H9 (cell line): ENCODE measurements around the gene GGA3. TPM values are rescaled to one million over a fixed set of nuclear protein-coding genes. Genes with fewer than 3 reads are reported as not detected.
A peak's percentile ranks its signal among the peaks of the same experiment; 100 is the strongest.

ENCODE experiments used
- DNase-seq: peaks from one replicate; pipeline ENCODE4 v3.0.0-alpha.2; 2017
- H2AFZ ChIP-seq: one replicate; pipeline ENCODE4 v1.6.1; 2013; ENCODE audit warnings: mild to moderate bottlenecking, low read length, control low read depth, moderate library complexity
- H2AK5ac ChIP-seq: 2 replicates; pipeline ENCODE4 v1.6.1; 2013; ENCODE audit warnings: low read length, control low read depth, mixed read lengths; ENCODE audit not compliant: insufficient read length
- H2BK120ac ChIP-seq: one replicate; pipeline ENCODE4 v1.6.1; 2013; ENCODE audit warnings: low read depth, mild to moderate bottlenecking, low read length, control low read depth, inconsistent platforms; ENCODE audit not compliant: poor library complexity, severe bottlenecking
- H2BK12ac ChIP-seq: 2 replicates; pipeline ENCODE4 v1.6.1; 2013; ENCODE audit warnings: low read length, control low read depth, mixed read lengths, low read depth; ENCODE audit not compliant: insufficient read length
- H2BK15ac ChIP-seq: 2 replicates; pipeline ENCODE4 v1.6.1; 2013; ENCODE audit warnings: low read depth, low read length, control low read depth
- H2BK20ac ChIP-seq: one replicate; pipeline ENCODE4 v1.6.1; 2013; ENCODE audit warnings: low read depth, mild to moderate bottlenecking, low read length, control low read depth, inconsistent platforms; ENCODE audit not compliant: poor library complexity, severe bottlenecking
- H2BK5ac ChIP-seq: 2 replicates; pipeline ENCODE4 v1.6.1; 2013; ENCODE audit warnings: low read length, control low read depth, mixed read lengths; ENCODE audit not compliant: insufficient read length
- H3K14ac ChIP-seq: 2 replicates; pipeline ENCODE4 v1.6.1; 2013; ENCODE audit warnings: low read length, control low read depth; ENCODE audit not compliant: insufficient read depth
- H3K18ac ChIP-seq: 2 replicates; pipeline ENCODE4 v1.6.1; 2013; ENCODE audit warnings: low read depth, mild to moderate bottlenecking, mixed read lengths, low read length, control low read depth; ENCODE audit not compliant: insufficient read length
- H3K23ac ChIP-seq: 2 replicates; pipeline ENCODE4 v1.6.1; 2013; ENCODE audit warnings: low read length, control low read depth, mixed read lengths, low read depth; ENCODE audit not compliant: insufficient read length
- H3K23me2 ChIP-seq: 2 replicates; pipeline ENCODE4 v1.6.1; 2013; ENCODE audit warnings: low read depth, mild to moderate bottlenecking, mixed read lengths, low read length, control low read depth; ENCODE audit not compliant: insufficient read length, poor library complexity, severe bottlenecking
- H3K27ac ChIP-seq: 2 replicates; pipeline ENCODE4 v1.5.1; 2013; ENCODE audit warnings: low read length, control low read depth, mixed read lengths, low read depth; ENCODE audit not compliant: insufficient read length
- H3K27me3 ChIP-seq: 2 replicates; pipeline ENCODE4 v1.6.1; 2013; ENCODE audit warnings: low read length, control low read depth, inconsistent platforms; ENCODE audit not compliant: insufficient read depth
- H3K4ac ChIP-seq: 2 replicates; pipeline ENCODE4 v1.6.1; 2013; ENCODE audit warnings: low read depth, mild to moderate bottlenecking, control low read depth, inconsistent platforms, low read length, moderate library complexity
- H3K4me1 ChIP-seq: 2 replicates; pipeline ENCODE4 v1.6.1; 2013; ENCODE audit warnings: low read length, control low read depth, inconsistent platforms; ENCODE audit not compliant: insufficient read depth
- H3K4me2 ChIP-seq: 2 replicates; pipeline ENCODE4 v1.6.1; 2013; ENCODE audit warnings: low read length, control low read depth, mixed read lengths; ENCODE audit not compliant: insufficient read length, insufficient read depth
- H3K56ac ChIP-seq: 2 replicates; pipeline ENCODE4 v1.6.1; 2013; ENCODE audit warnings: low read depth, mild to moderate bottlenecking, mixed read lengths, low read length, control low read depth; ENCODE audit not compliant: insufficient read length
- H3K79me1 ChIP-seq: 2 replicates; pipeline ENCODE4 v1.6.1; 2013; ENCODE audit warnings: low read depth, mild to moderate bottlenecking, moderate library complexity, low read length, control low read depth, inconsistent platforms; ENCODE audit not compliant: insufficient read depth, poor library complexity, severe bottlenecking
- H3K79me2 ChIP-seq: 2 replicates; pipeline ENCODE4 v1.6.1; 2013; ENCODE audit warnings: low read length, control low read depth, inconsistent platforms; ENCODE audit not compliant: insufficient read depth
- H3K9ac ChIP-seq: 2 replicates; pipeline ENCODE4 v1.6.1; 2013; ENCODE audit warnings: low read length, control low read depth, mixed read lengths; ENCODE audit not compliant: insufficient read length; ENCODE audit errors: extremely low read depth
- H3K9me3 ChIP-seq: one replicate; pipeline ENCODE4 v1.6.1; 2013; ENCODE audit warnings: low read depth, low read length, inconsistent platforms; ENCODE audit not compliant: control insufficient read depth
- H3T11ph ChIP-seq: one replicate; pipeline ENCODE4 v1.6.1; 2013; ENCODE audit warnings: mild to moderate bottlenecking, low read length, control low read depth, inconsistent platforms
- H4K20me1 ChIP-seq: one replicate; pipeline ENCODE4 v1.6.1; 2013; ENCODE audit not compliant: control insufficient read depth, insufficient read length, insufficient read depth
- H4K5ac ChIP-seq: 2 replicates; pipeline ENCODE4 v1.6.1; 2013; ENCODE audit warnings: low read depth, mild to moderate bottlenecking, mixed read lengths, low read length, control low read depth; ENCODE audit not compliant: insufficient read length
- H4K8ac ChIP-seq: replicated peaks from 2 replicates; pipeline ENCODE4 v1.6.1; 2013; ENCODE audit warnings: low read length, control low read depth, mixed read lengths, low read depth; ENCODE audit not compliant: insufficient read length
- H4K91ac ChIP-seq: 2 replicates; pipeline ENCODE4 v1.6.1; 2013; ENCODE audit warnings: low read depth, mild to moderate bottlenecking, moderate library complexity, mixed read lengths, low read length, control low read depth; ENCODE audit not compliant: insufficient read length
- H3K27ac Mint-ChIP-seq, 3 experiments: 2 replicates in 2 of 3; 3 replicates in 1 of 3; pipeline ENCODE4 v1.8.0; 2020 to 2021; ENCODE audit warnings: mixed read lengths in 3 of 3, mild to moderate bottlenecking in 1 of 3, moderate library complexity in 1 of 3
- H3K27me3 Mint-ChIP-seq: 2 replicates; pipeline ENCODE4 v1.8.0; 2021; ENCODE audit warnings: low read depth, mild to moderate bottlenecking, moderate library complexity, mixed read lengths
- H3K36me3 Mint-ChIP-seq, 3 experiments: 2 replicates in 2 of 3; 3 replicates in 1 of 3; pipeline ENCODE4 v1.8.0; 2020 to 2021; ENCODE audit warnings: low read depth in 3 of 3, mixed read lengths in 3 of 3; ENCODE audit not compliant: insufficient read depth in 1 of 3
- H3K4me1 Mint-ChIP-seq, 2 experiments: 2 replicates each; pipeline ENCODE4 v1.8.0; 2020; ENCODE audit warnings: mixed read lengths in 2 of 2
- H3K4me3 Mint-ChIP-seq, 2 experiments: 2 replicates in 1 of 2; 3 replicates in 1 of 2; pipeline ENCODE4 v1.8.0; 2020 to 2021; ENCODE audit warnings: mild to moderate bottlenecking in 2 of 2, mixed read lengths in 2 of 2, moderate library complexity in 1 of 2
- H3K9me3 Mint-ChIP-seq, 2 experiments: 2 replicates in 1 of 2; 3 replicates in 1 of 2; pipeline ENCODE4 v1.8.0; 2020; ENCODE audit warnings: mild to moderate bottlenecking in 2 of 2, mixed read lengths in 2 of 2, moderate library complexity in 1 of 2
- CTCF ChIP-seq: fragments of 200-600 bp; sonication (generic); conservative IDR thresholded peaks from 3 replicates; pipeline ENCODE4 v1.8.0; 2021; ENCODE audit warnings: antibody characterized with exemption, mild to moderate bottlenecking
- WGBS: extraction: QIAGEN DNeasy Blood & Tissue Kit; methylation state at CpG from one replicate; pipeline ENCODE4 v1.1.7; 2013; ENCODE audit warnings: missing lambda C conversion rate, low lambda C conversion rate, mixed read lengths; ENCODE audit not compliant: insufficient read length; ENCODE audit errors: extremely low coverage; 5-methylcytosine and 5-hydroxymethylcytosine counted together
- total RNA-seq: library from RNA; stranded (reverse); gene quantifications from 2 replicates; pipeline ENCODE4 v1.2.1, GENCODE V29; 2021

The GGA3 gene
- total RNA-seq, 1 experiment from 2014 or later = 50.3 TPM

GRCh38 chr17:75237100-75238014, 24.0 kb downstream of the GGA3 start:
- no peak overlapping the region for H2BK5ac ChIP-seq
- no peak overlapping the region for H3T11ph ChIP-seq
- H3K36me3 Mint-ChIP-seq = peaks cover 35 to 88% (median 75%) of the 10 kb centered on the region in 3 experiments; a peak in 6 of 7 replicates
- no peak overlapping the region for H3K14ac ChIP-seq
- no peaks in the 10 kb centered on the region for H3K4me1 ChIP-seq
- H3K4me2 ChIP-seq = no peak overlapping the region
- H2BK120ac ChIP-seq = no peak overlapping the region
- H2AFZ ChIP-seq = no peak overlapping the region
- no peak overlapping the region for H4K5ac ChIP-seq
- H3K23me2 ChIP-seq = no peaks in the 10 kb centered on the region
- H2AK5ac ChIP-seq = no peak overlapping the region
- no peak overlapping the region for H3K4me3 Mint-ChIP-seq
- H3K9me3 ChIP-seq = no peaks in the 10 kb centered on the region
- no peak overlapping the region for H3K9ac ChIP-seq
- no peaks in the 10 kb centered on the region for H3K79me1 ChIP-seq
- no peak overlapping the region for H2BK15ac ChIP-seq
- no peak overlapping the region for H3K18ac ChIP-seq
- H4K20me1 ChIP-seq = peaks cover 4% of the 10 kb centered on the region
- no peak overlapping the region for H3K4ac ChIP-seq
- TF ChIP-seq CTCF = no peak
- no peaks in the 10 kb centered on the region for H3K9me3 Mint-ChIP-seq
- H4K91ac ChIP-seq = no peak overlapping the region
- peak overlapping the region in 1 of 3 experiments; percentile 73; a peak in 1 of 7 replicates for H3K27ac Mint-ChIP-seq
- no peak overlapping the region for H2BK12ac ChIP-seq
- H3K27ac ChIP-seq = no peak overlapping the region
- H4K8ac ChIP-seq = no peak overlapping the region
- H3K27me3 Mint-ChIP-seq = no peaks in the 10 kb centered on the region
- H3K4me1 Mint-ChIP-seq = peaks cover 8 to 15% of the 10 kb centered on the region in 2 experiments
- no peaks in the 10 kb centered on the region for H3K27me3 ChIP-seq
- no peak overlapping the region for H3K56ac ChIP-seq
- H3K23ac ChIP-seq = no peak overlapping the region
- no peaks in the 10 kb centered on the region for H3K79me2 ChIP-seq
- no peak for DNase-seq
- no CpG with 5 or more reads among the region's 12 CpGs for WGBS
- no peak overlapping the region for H2BK20ac ChIP-seq
